Parathyroid adenoma (tissue), 2 donors: ENCODE results near the gene ETV3.

ENCODE experiments used
- H2AFZ ChIP-seq: fragments of 300-600 bp; sonication (generic); one replicate; pipeline ENCODE4 v1.7.0; 2017; ENCODE audit warnings: antibody characterized with exemption, mild to moderate bottlenecking
- H3K27ac ChIP-seq: fragments of 300-600 bp; sonication (generic); one replicate; pipeline ENCODE4 v1.7.0; 2017
- H3K27me3 ChIP-seq: fragments of 300-600 bp; sonication (generic); one replicate; pipeline ENCODE4 v1.7.0; 2017; ENCODE audit warnings: low read length; ENCODE audit not compliant: control insufficient read depth, insufficient read depth
- H3K36me3 ChIP-seq: fragments of 300-600 bp; sonication (generic); one replicate; pipeline ENCODE4 v1.7.0; 2017; ENCODE audit warnings: low read length; ENCODE audit not compliant: control insufficient read depth, insufficient read depth
- H3K4me1 ChIP-seq: fragments of 300-600 bp; sonication (generic); one replicate; pipeline ENCODE4 v1.7.0; 2017; ENCODE audit warnings: control low read depth
- H3K4me2 ChIP-seq: fragments of 300-600 bp; sonication (generic); one replicate; pipeline ENCODE4 v1.7.0; 2017; ENCODE audit warnings: low read length
- H3K4me3 ChIP-seq: fragments of 300-600 bp; sonication (generic); one replicate; pipeline ENCODE4 v1.7.0; 2017; ENCODE audit warnings: low read depth, low read length
- H3K79me2 ChIP-seq: fragments of 300-600 bp; sonication (generic); one replicate; pipeline ENCODE4 v1.7.0; 2017; ENCODE audit warnings: control low read depth
- H3K9ac ChIP-seq: fragments of 300-600 bp; sonication (generic); one replicate; pipeline ENCODE4 v1.7.0; 2017; ENCODE audit warnings: mild to moderate bottlenecking
- H3K9me3 ChIP-seq: fragments of 300-600 bp; sonication (generic); one replicate; pipeline ENCODE4 v1.7.0; 2017; ENCODE audit warnings: low read length; ENCODE audit not compliant: control insufficient read depth
- CTCF ChIP-seq: fragments of 300-600 bp; sonication (generic); IDR thresholded peaks from one replicate; pipeline ENCODE4 v1.7.0; 2017; ENCODE audit warnings: antibody characterized with exemption, mild to moderate bottlenecking
- donor health status: primary hyperparathyroidism.

The ETV3 gene

GRCh38 chr1:157081707-157082106, 56.5 kb downstream of the ETV3 start:
- H3K4me1 ChIP-seq: no peaks in the 10 kb centered on the region
- no peak overlapping the region for H3K4me2 ChIP-seq
- no peak overlapping the region for H2AFZ ChIP-seq
- H3K27me3 ChIP-seq: no peaks in the 10 kb centered on the region
- H3K36me3 ChIP-seq: no peaks in the 10 kb centered on the region
- no peaks in the 10 kb centered on the region for H3K79me2 ChIP-seq
- no peak overlapping the region for H3K27ac ChIP-seq
- no peak for TF ChIP-seq CTCF
- no peaks in the 10 kb centered on the region for H3K9me3 ChIP-seq
- H3K4me3 ChIP-seq: no peak overlapping the region
- no peak overlapping the region for H3K9ac ChIP-seq

- no peak for TF ChIP-seq CTCF
These were observed 57.5 kb downstream of the ETV3 start for GRCh38 chr1:157080714-157081113.

GRCh38 chr1:157077394-157077793, 60.8 kb downstream of the ETV3 start:
- Histone ChIP-seq H3K9me3 (no peaks in the 10 kb centered on the region), H3K27ac (no peak overlapping the region), H3K79me2 (no peaks in the 10 kb centered on the region), H3K4me1 (no peaks in the 10 kb centered on the region), H3K9ac (no peak overlapping the region), H3K36me3 (no peaks in the 10 kb centered on the region), H3K27me3 (no peaks in the 10 kb centered on the region), H3K4me2 (no peak overlapping the region), H2AFZ (no peak overlapping the region), H3K4me3 (no peak overlapping the region)
- TF ChIP-seq CTCF: no peak

More at GRCh38 chr1:157080714-157081113, 57.5 kb downstream of the ETV3 start:
- Histone ChIP-seq H3K79me2 (no peaks in the 10 kb centered on the region), H3K27ac (no peak overlapping the region), H3K4me3 (no peak overlapping the region), H3K9ac (no peak overlapping the region), H3K27me3 (no peaks in the 10 kb centered on the region), H3K4me1 (no peaks in the 10 kb centered on the region), H3K36me3 (no peaks in the 10 kb centered on the region), H2AFZ (no peak overlapping the region), H3K4me2 (no peak overlapping the region), H3K9me3 (no peaks in the 10 kb centered on the region)

GRCh38 chr1:157073944-157074685, 64.1 kb downstream of the ETV3 start:
- no peak overlapping the region for H3K9ac ChIP-seq
- no peak overlapping the region for H3K27ac ChIP-seq
- no peaks in the 10 kb centered on the region for H3K79me2 ChIP-seq

More at GRCh38 chr1:157073944-157074685, 64.1 kb downstream of the ETV3 start:
- Histone ChIP-seq H2AFZ (peak overlapping the region; percentile 73), H3K9me3 (no peaks in the 10 kb centered on the region), H3K4me3 (no peak overlapping the region), H3K4me1 (no peaks in the 10 kb centered on the region), H3K27me3 (no peaks in the 10 kb centered on the region), H3K36me3 (no peaks in the 10 kb centered on the region), H3K4me2 (peak overlapping the region; percentile 20)
- TF ChIP-seq CTCF: peak; percentile 57
